Ovary (tissue), 9 donors: ENCODE data around the gene PPP6R3. TPM values are rescaled to one million over a fixed set of nuclear protein-coding genes. Genes with fewer than 3 reads are reported as not detected.

Experiments used
- DNase-seq, 5 donors: peaks; one replicate each; pipeline ENCODE4 v3.0.0-alpha.2; 2019 to 2020
- H3K27ac ChIP-seq, 2 donors: fragments of 200-600 bp; one replicate each; pipeline versions ENCODE4 v1.5.1 to v1.8.0; 2019 to 2022
- H3K27me3 ChIP-seq: fragments of 200-600 bp; one replicate; pipeline ENCODE4 v1.8.0; 2022
- H3K36me3 ChIP-seq: fragments of 200-600 bp; sonication (generic); one replicate; pipeline ENCODE4 v1.5.1; 2019
- H3K4me1 ChIP-seq: one replicate; pipeline ENCODE4 v1.8.1; 2013; ENCODE audit warnings: mild to moderate bottlenecking, moderate library complexity; ENCODE audit not compliant: insufficient read depth
- H3K4me3 ChIP-seq: fragments of 200-600 bp; sonication (generic); one replicate; pipeline ENCODE4 v1.5.1; 2017
- H3K9me3 ChIP-seq, 2 donors: fragments of 200-600 bp in 1 of 2; sonication (generic) in 1 of 2; one replicate each; pipeline versions ENCODE4 v1.5.1 to v1.8.1; 2013 to 2019; ENCODE audit warnings: mild to moderate bottlenecking in 1 of 2, moderate library complexity in 1 of 2
- EP300 ChIP-seq: sonication (generic); formaldehyde crosslinking; IDR thresholded peaks from one replicate; pipeline ENCODE4 v1.6.1; 2017; ENCODE audit warnings: antibody characterized with exemption
- POLR2A ChIP-seq: fragments of 450-650 bp; IDR thresholded peaks from one replicate; pipeline ENCODE4 v1.6.1; 2017; ENCODE audit warnings: antibody characterized with exemption, mild to moderate bottlenecking, moderate library complexity
- WGBS, 3 donors: extraction: QIAGEN DNeasy Blood & Tissue Kit in 1 of 3; methylation state at CpG; one replicate each; pipeline versions ENCODE4 v1.1.5 to v1.1.7; 2013 to 2017; 5-methylcytosine and 5-hydroxymethylcytosine counted together
- intact Hi-C, 4 donors: fragments of 100-400 bp; cut with DNase I; formaldehyde crosslinking; loops; one replicate each; pipeline versions ENCODE4 v1.11.0 to v1.15.1; 2022 to 2023
- polyA plus RNA-seq, 2 donors: library from polyadenylated mRNA; stranded (reverse); fragments of 200-250 nt in 1 of 2; fragments of 350-450 nt in 1 of 2; fragmentation: Illumina TruSeq in 1 of 2; extraction: RNeasy Lipid Tissue Mini Kit (QIAGEN cat#74804) in 1 of 2; gene quantifications; one replicate each; pipeline ENCODE4 v1.2.3, GENCODE V29; 2013 to 2014
- total RNA-seq, 7 donors: library from RNA; depleted of rRNA in 2 of 7; stranded (reverse); fragments of >200 nt in 2 of 7; fragmentation: NEBNext Ultra II Directional in 3 of 7; extraction: Animal tissue kit (Norgen Biotek cat#: 25700) in 3 of 7; gene quantifications; one replicate each; pipeline versions ENCODE4 v1.1.0 to v1.2.4, GENCODE V29; 2016 to 2023
- TF ChIP-seq, protein P1 (sequence below), 3 donors: fragments of 450-650 bp in 2 of 3; fragments of 200-600 bp in 1 of 3; IDR thresholded peaks; one replicate each; pipeline versions ENCODE4 v1.5.1 to v1.8.0; 2016 to 2022; ENCODE audit warnings: antibody characterized with exemption in 3 of 3, mild to moderate bottlenecking in 1 of 3
- donor health status: DM: no; HTN: no; CAD: no; lungs with moderate emphysema.
- donor health status: DM: no; HTN: no; CAD: no.
- donor health status: Bipolar disorder and iron deficiency.
- donor health status: DM: yes; HTN: yes; CAD: no.
- donor health status: DM: no; HTN: no; CAD: no.
- donor health status: DM: yes; HTN: yes; CAD: no.

PPP6R3 gene
- total and polyA plus RNA-seq, 9 donors, result 36.4 to 122 (median 103) TPM

DNA sequence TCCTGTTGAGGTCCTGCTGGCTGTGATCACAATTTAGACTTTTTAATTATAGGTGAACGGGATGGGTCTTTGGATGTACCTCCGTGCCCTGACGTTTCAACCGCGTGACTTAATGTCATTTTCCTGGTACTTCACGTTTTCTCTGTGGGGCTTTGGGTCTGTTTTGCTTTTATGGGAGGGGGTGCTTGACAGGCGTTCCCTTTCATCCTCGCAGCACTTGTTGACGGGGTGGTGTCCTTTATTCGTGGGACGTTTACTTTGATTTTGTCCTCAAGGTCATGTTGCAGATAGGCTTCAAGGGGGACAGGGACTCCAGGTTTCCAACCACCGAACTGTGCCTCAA lies 994 bp downstream of the PPP6R3 start:
- no peaks in the 10 kb centered on the region for H3K9me3 ChIP-seq
- H3K4me1 ChIP-seq, result peaks cover 19% of the 10 kb centered on the region
- WGBS, 3 donors, result 1 to 2% (median 1%) methylated on average over 12 of the region's 12 CpGs
- intact Hi-C loops, result loop anchor here in 1 of 4 donors (10.0 kb wide), 1 partner anchor 53 kb away; no protein-coding TSS in a partner anchor
- DNase-seq, result no peak
- peak overlapping the region; percentile 99 for H3K4me3 ChIP-seq
- TF ChIP-seq POLR2A, result no peak
- TF ChIP-seq, protein P1, sequence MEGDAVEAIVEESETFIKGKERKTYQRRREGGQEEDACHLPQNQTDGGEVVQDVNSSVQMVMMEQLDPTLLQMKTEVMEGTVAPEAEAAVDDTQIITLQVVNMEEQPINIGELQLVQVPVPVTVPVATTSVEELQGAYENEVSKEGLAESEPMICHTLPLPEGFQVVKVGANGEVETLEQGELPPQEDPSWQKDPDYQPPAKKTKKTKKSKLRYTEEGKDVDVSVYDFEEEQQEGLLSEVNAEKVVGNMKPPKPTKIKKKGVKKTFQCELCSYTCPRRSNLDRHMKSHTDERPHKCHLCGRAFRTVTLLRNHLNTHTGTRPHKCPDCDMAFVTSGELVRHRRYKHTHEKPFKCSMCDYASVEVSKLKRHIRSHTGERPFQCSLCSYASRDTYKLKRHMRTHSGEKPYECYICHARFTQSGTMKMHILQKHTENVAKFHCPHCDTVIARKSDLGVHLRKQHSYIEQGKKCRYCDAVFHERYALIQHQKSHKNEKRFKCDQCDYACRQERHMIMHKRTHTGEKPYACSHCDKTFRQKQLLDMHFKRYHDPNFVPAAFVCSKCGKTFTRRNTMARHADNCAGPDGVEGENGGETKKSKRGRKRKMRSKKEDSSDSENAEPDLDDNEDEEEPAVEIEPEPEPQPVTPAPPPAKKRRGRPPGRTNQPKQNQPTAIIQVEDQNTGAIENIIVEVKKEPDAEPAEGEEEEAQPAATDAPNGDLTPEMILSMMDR (IDR thresholded peaks at IDR 0.05), result no peak
- H3K27ac ChIP-seq, result no peak overlapping the region
- H3K27me3 ChIP-seq, result no peaks in the 10 kb centered on the region
- no peaks in the 10 kb centered on the region for H3K36me3 ChIP-seq

DNA sequence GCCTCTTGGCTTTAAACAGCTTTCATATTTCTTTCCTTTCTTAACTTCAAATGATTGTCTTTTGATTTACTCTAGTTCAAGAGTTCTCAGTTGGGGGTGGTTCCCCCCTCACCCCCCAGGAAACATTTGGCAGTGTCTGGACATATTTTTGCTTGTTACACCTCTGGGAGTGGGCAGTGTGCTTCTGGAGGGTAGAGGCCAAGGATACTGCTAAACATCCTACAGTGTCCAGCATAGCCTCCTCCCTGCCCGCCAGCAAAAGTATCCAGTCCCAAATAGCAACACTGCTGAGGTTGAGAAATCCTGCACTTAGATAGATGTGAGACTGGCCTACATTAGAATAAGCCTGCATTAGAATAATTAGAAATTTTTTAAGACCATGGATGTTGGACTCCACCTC lies 3.2 kb downstream of the PPP6R3 start:
- Histone ChIP-seq H3K4me1 (peaks cover 26% of the 10 kb centered on the region), H3K9me3 (no peaks in the 10 kb centered on the region), H3K27ac (no peak overlapping the region), H3K4me3 (no peak overlapping the region), H3K27me3 (no peaks in the 10 kb centered on the region), H3K36me3 (no peaks in the 10 kb centered on the region)
- WGBS, 3 donors, result 8 to 23% (median 9%) methylated on average over 1 of the region's 1 CpG
- intact Hi-C loops, result loop anchor here in 1 of 4 donors (10.0 kb wide), 1 partner anchor 51 kb away; no protein-coding TSS in a partner anchor
- DNase-seq, result peak in 2 of 5 donors; percentile 56 to 67
- TF ChIP-seq EP300 (no peak), POLR2A (no peak)
- TF ChIP-seq, protein P1 (IDR thresholded peaks at IDR 0.05), result no peak

DNA sequence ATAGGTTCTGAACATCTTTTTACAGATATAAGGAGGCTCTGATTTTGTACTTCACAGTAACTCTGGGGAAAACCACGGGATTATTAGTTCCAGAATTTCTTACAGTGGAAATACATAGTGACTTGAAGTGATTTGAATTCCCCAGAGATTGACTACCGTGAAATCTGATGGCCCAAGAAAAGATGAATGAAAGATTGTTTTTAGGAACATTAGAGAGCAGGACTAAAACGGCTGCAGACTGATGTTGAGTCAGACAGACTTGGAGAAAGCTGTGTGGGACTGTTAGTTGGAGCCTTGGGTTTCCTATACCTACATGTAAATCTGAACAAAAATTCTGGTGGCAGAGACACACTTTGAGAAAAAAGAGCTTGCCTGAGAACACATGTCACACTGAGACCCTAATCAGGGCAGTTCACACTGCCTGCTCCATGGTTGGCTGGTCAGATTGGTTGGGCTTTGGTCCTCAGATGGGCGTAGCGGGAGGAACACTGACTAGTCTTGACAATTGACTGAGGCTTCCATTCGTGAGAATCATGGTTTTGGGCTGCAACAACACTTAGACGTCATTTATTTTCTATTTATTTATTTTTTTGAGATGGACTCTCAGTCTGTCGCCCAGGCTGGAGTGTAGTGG lies 6.8 kb downstream of the PPP6R3 start:
- 77 to 80% (median 79%) methylated on average over 8 of the region's 8 CpGs for WGBS, 3 donors
- Histone ChIP-seq H3K4me3 (no peak overlapping the region), H3K27me3 (no peaks in the 10 kb centered on the region), H3K27ac (no peak overlapping the region), H3K9me3 (no peaks in the 10 kb centered on the region), H3K4me1 (peaks cover 50% of the 10 kb centered on the region), H3K36me3 (no peaks in the 10 kb centered on the region)
- intact Hi-C loops, result loop anchor here in 1 of 4 donors (10.0 kb wide), 1 partner anchor 47 kb away; no protein-coding TSS in a partner anchor
- no peak for DNase-seq
- TF ChIP-seq, protein P1 (IDR thresholded peaks at IDR 0.05), result no peak
- TF ChIP-seq EP300, result no peak
- TF ChIP-seq POLR2A, result no peak

DNA sequence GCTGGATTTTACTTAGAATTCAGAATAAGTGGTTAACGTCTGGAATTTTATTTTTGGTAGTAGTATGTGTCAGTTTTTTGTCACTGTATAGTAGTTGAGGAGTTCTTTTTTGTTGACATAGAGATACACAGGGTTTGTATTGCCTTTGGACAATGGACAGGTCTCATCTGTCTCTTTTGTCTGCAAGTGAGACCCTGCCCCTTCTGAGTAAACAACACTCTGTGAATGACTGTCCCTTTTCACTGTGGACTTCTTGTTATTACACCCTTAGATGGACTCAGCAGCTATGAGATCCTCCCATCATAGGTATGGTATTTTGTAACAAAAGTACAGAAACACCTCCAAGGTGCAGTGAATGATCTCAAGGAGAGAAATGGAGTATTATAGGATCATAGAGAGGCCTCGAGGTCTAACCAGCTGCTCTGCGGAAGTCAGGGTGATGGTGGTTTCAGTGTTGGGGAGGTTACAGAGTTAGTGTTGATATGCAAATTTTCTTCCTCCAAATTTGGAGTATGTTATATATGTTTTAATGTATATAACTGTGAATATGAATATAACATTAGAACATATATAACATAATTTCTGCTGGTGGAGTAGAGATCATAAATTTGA lies 7.8 kb downstream of the PPP6R3 start:
- Histone ChIP-seq H3K27ac (no peak overlapping the region), H3K4me3 (no peak overlapping the region), H3K27me3 (no peaks in the 10 kb centered on the region), H3K9me3 (no peaks in the 10 kb centered on the region), H3K36me3 (no peaks in the 10 kb centered on the region), H3K4me1 (peaks cover 46% of the 10 kb centered on the region)
- intact Hi-C loops, result loop anchor here in 1 of 4 donors (10.0 kb wide), 1 partner anchor 46 kb away; no protein-coding TSS in a partner anchor
- 46 to 56% (median 54%) methylated on average over 3 of the region's 3 CpGs for WGBS, 3 donors
- TF ChIP-seq EP300 (no peak), POLR2A (no peak)
- TF ChIP-seq, protein P1 (IDR thresholded peaks at IDR 0.05), result no peak
- DNase-seq, result no peak
